Activated CD4-positive, alpha-beta memory T cell treated with anti-CD3 and anti-CD28 coated beads for 36 hours (primary cell): Measurements from ENCODE around the gene FPGT. TPM values are rescaled to one million over a fixed set of nuclear protein-coding genes. Genes with fewer than 3 reads are reported as not detected.

Source experiments
- total RNA-seq, 2 experiments: library from RNA; stranded (reverse); gene quantifications; one replicate each; pipeline ENCODE4 v1.2.3, GENCODE V29; 2021

FPGT gene
- total RNA-seq, 2 experiments from 2014 or later: 9.0 to 10.4 TPM

Other genes starting within 250 kb of the FPGT start
- gene LRRIQ3, start 66 bp upstream of the FPGT start, total RNA-seq: 1 to 10 TPM; 1.1 to 1.7 TPM
- gene TNNI3K, start 37.1 kb downstream of the FPGT start, total RNA-seq: under 1 TPM in 1 of 2 experiments, not detected in 1; 0.38 TPM